Measurements from ENCODE around the gene POLR3K. TPM values are rescaled to one million over a fixed set of nuclear protein-coding genes. Genes with fewer than 3 reads are reported as not detected.

Gene POLR3K
- polyA plus RNA-seq, 1 of the 3 experiments (the other 2 are of a cell fraction) = 54.5 TPM

- H3K79me2 ChIP-seq (ENCODE audit: insufficient read depth) = peaks cover 57% of the 10 kb centered on the region
- H3K4me3 ChIP-seq (ENCODE audit: low read depth in 2 of 2, low read length in 1 of 2) = no peak overlapping the region
- no peaks in the 10 kb centered on the region for H3K9me3 ChIP-seq
- DNase-seq = no peak
- no peaks in the 10 kb centered on the region for H3F3A ChIP-seq (replicated peaks; ENCODE audit: insufficient read depth)
- peaks cover 68% of the 10 kb centered on the region for H4K20me1 ChIP-seq (ENCODE audit: insufficient read depth)
- H3K9ac ChIP-seq = no peak overlapping the region
- no peak overlapping the region for H2AFZ ChIP-seq (ENCODE audit: low read depth)
- POLR2A ChIA-PET = no interaction called here
- WGBS (ENCODE audit: low lambda C conversion rate) = 98% methylated on average over 8 of the region's 10 CpGs
- H3K4me1 ChIP-seq (ENCODE audit: control insufficient read depth in 1 of 2, insufficient read depth in 2 of 2, low read depth in 1 of 2, low read length in 1 of 2) = peaks cover 0 to 8% of the 10 kb centered on the region in 2 experiments; a peak in 2 of 4 replicates
- H3K27me3 ChIP-seq (ENCODE audit: insufficient read depth) = no peaks in the 10 kb centered on the region
- no peak overlapping the region for H3K27ac ChIP-seq (ENCODE audit: low read depth in 2 of 2, low read length in 1 of 2)
- CTCF ChIA-PET = interaction anchor here (0.6 to 21.2 kb wide), 8 partner anchors 7 to 312 kb away, joined by 3 to 793 read pairs (median 36); partner anchors contain the start of genes HBQ1 and MPG
- H3K4me2 ChIP-seq = no peak overlapping the region
- TF ChIP-seq YY1 (IDR thresholded peaks at IDR 0.05; ENCODE audit: low read depth) (no peak), USF2 (IDR thresholded peaks at IDR 0.05; ENCODE audit: borderline replicate concordance, low read depth, low read length) (no peak), MEF2A (IDR thresholded peaks at IDR 0.05; ENCODE audit: borderline replicate concordance, low read depth) (no peak), ELF1 (IDR thresholded peaks at IDR 0.05) (no peak), FOSL2 (IDR thresholded peaks at IDR 0.05; ENCODE audit: borderline replicate concordance, low read depth) (no peak), GATA2 (CRISPR knock-in tag; IDR thresholded peaks at IDR 0.05) (no peak)
- H3K36me3 ChIP-seq (replicated peaks in 1 of 2; ENCODE audit: control insufficient read depth in 1 of 2, insufficient read depth in 2 of 2, low read length in 1 of 2) = peaks cover 3 to 21% of the 10 kb centered on the region in 2 experiments
- H3K9me2 ChIP-seq = no peaks in the 10 kb centered on the region
Observed at GRCh38 chr16:67183-67791, 13.9 kb upstream of the POLR3K start.

DNA sequence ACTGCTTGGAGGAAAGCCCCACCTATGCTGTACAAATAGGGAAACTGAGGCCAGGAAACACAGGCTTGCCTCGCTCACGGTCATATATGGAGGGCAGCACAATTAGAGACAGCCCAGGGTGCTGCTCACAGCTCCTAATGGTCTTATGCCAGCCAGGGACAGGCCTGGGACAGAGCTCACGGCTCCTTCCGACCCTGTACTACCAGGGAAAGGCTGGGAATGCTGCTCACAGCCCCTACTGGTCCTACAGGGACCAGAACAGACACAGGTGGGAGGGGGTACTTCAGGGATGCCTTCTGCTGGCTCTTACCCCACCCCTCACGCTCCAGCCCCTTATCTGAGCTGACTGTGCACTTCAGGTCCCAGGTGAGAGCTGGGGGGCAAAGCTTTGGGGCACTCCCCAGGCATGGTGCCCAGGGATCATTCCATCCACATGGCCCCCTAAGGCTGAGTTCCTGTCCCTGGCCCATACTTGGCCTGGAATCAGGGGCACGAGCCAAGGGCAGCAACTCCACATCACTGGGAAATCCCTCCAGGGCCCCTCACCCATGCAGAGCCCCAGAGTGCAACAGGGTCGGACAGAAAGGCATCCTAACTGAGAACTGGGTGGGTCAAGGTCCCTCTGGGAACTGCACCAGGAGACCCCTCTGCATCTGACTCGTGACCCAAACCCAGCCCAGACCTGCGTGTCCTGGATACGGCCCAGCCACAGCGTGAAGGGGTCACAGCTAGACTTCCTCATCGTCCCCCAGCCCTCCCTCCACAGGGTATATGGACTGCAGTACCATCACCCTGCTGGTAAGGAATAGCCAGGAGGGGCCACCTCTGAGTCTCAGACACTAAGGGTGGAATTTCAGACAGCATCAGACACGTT is 13.1 kb upstream of the POLR3K start:
- H3F3A ChIP-seq (replicated peaks; ENCODE audit: insufficient read depth) = no peaks in the 10 kb centered on the region
- no peak overlapping the region for H2AFZ ChIP-seq (ENCODE audit: low read depth)
- peaks cover 3 to 26% of the 10 kb centered on the region in 2 experiments for H3K36me3 ChIP-seq (replicated peaks in 1 of 2; ENCODE audit: control insufficient read depth in 1 of 2, insufficient read depth in 2 of 2, low read length in 1 of 2)
- peak; percentile 22 for DNase-seq
- H3K27ac ChIP-seq (ENCODE audit: low read depth in 2 of 2, low read length in 1 of 2) = no peak overlapping the region
- WGBS (ENCODE audit: low lambda C conversion rate) = 96% methylated on average over 4 of the region's 13 CpGs
- H4K20me1 ChIP-seq (ENCODE audit: insufficient read depth) = peaks cover 68% of the 10 kb centered on the region
- peaks cover 0 to 4% of the 10 kb centered on the region in 2 experiments; a peak in 2 of 4 replicates for H3K4me1 ChIP-seq (ENCODE audit: control insufficient read depth in 1 of 2, insufficient read depth in 2 of 2, low read depth in 1 of 2, low read length in 1 of 2)
- no peaks in the 10 kb centered on the region for H3K9me3 ChIP-seq
- peaks cover 53% of the 10 kb centered on the region for H3K79me2 ChIP-seq (ENCODE audit: insufficient read depth)
- H3K4me2 ChIP-seq = 0 out of 2 replicates have a peak overlapping the region, but pooled peaks have one; percentile 5
- H3K4me3 ChIP-seq (ENCODE audit: low read depth in 2 of 2, low read length in 1 of 2) = no peak overlapping the region
- no peak overlapping the region for H3K9ac ChIP-seq
- ChIA-PET POLR2A (interaction anchor here (0.5 to 0.6 kb wide), 2 partner anchors 11 to 242 kb away, joined by 3 to 4 read pairs; no protein-coding TSS in a partner anchor), CTCF (interaction anchor here (0.5 to 21.2 kb wide), 39 partner anchors 8 to 656 kb away, joined by 3 to 793 read pairs (median 4); partner anchors contain the start of genes AXIN1, HBM, HBQ1 and MPG)
- H3K27me3 ChIP-seq (ENCODE audit: insufficient read depth) = no peaks in the 10 kb centered on the region
- no peaks in the 10 kb centered on the region for H3K9me2 ChIP-seq
- TF ChIP-seq, protein P1, sequence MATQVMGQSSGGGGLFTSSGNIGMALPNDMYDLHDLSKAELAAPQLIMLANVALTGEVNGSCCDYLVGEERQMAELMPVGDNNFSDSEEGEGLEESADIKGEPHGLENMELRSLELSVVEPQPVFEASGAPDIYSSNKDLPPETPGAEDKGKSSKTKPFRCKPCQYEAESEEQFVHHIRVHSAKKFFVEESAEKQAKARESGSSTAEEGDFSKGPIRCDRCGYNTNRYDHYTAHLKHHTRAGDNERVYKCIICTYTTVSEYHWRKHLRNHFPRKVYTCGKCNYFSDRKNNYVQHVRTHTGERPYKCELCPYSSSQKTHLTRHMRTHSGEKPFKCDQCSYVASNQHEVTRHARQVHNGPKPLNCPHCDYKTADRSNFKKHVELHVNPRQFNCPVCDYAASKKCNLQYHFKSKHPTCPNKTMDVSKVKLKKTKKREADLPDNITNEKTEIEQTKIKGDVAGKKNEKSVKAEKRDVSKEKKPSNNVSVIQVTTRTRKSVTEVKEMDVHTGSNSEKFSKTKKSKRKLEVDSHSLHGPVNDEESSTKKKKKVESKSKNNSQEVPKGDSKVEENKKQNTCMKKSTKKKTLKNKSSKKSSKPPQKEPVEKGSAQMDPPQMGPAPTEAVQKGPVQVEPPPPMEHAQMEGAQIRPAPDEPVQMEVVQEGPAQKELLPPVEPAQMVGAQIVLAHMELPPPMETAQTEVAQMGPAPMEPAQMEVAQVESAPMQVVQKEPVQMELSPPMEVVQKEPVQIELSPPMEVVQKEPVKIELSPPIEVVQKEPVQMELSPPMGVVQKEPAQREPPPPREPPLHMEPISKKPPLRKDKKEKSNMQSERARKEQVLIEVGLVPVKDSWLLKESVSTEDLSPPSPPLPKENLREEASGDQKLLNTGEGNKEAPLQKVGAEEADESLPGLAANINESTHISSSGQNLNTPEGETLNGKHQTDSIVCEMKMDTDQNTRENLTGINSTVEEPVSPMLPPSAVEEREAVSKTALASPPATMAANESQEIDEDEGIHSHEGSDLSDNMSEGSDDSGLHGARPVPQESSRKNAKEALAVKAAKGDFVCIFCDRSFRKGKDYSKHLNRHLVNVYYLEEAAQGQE (IDR thresholded peaks at IDR 0.05; ENCODE audit: low read depth, low read length) = no peak
- TF ChIP-seq EZH2phosphoT487 (IDR thresholded peaks at IDR 0.05; ENCODE audit: borderline replicate concordance, low read depth) = no peak
- no peak for TF ChIP-seq POLR2AphosphoS5 (IDR thresholded peaks at IDR 0.05; ENCODE audit: low read depth, low read length)
- no peak for TF ChIP-seq IRF3 (IDR thresholded peaks at IDR 0.05; ENCODE audit: low read depth, low read length)
- TF ChIP-seq USF2 (IDR thresholded peaks at IDR 0.05; ENCODE audit: borderline replicate concordance, low read depth, low read length) = no peak
- TF ChIP-seq EP300 (IDR thresholded peaks at IDR 0.05; ENCODE audit: borderline replicate concordance in 1 of 2, low read depth in 1 of 2, low read length in 1 of 2) = no peak
- TF ChIP-seq GATA2 (CRISPR knock-in tag; IDR thresholded peaks at IDR 0.05) = no peak
- no peak for TF ChIP-seq SIN3A (IDR thresholded peaks at IDR 0.05; ENCODE audit: borderline replicate concordance, low read depth, low read length)
- TF ChIP-seq CHD2 (IDR thresholded peaks at IDR 0.05; ENCODE audit: low read length, partially characterized antibody) = no peak
- no peak for TF ChIP-seq RFX5 (IDR thresholded peaks at IDR 0.05; ENCODE audit: low read length)
- no peak for TF ChIP-seq RXRA (IDR thresholded peaks at IDR 0.05; ENCODE audit: borderline replicate concordance, low read depth)
- no peak for TF ChIP-seq RAD21 (IDR thresholded peaks at IDR 0.05; ENCODE audit: low read length)
